ENCODE results near the gene SPRYD3. TPM values are rescaled to one million over a fixed set of nuclear protein-coding genes. Genes with fewer than 3 reads are reported as not detected.

The SPRYD3 gene
- total RNA-seq, 1 donor from 2014 or later: 35.6 TPM

DNA sequence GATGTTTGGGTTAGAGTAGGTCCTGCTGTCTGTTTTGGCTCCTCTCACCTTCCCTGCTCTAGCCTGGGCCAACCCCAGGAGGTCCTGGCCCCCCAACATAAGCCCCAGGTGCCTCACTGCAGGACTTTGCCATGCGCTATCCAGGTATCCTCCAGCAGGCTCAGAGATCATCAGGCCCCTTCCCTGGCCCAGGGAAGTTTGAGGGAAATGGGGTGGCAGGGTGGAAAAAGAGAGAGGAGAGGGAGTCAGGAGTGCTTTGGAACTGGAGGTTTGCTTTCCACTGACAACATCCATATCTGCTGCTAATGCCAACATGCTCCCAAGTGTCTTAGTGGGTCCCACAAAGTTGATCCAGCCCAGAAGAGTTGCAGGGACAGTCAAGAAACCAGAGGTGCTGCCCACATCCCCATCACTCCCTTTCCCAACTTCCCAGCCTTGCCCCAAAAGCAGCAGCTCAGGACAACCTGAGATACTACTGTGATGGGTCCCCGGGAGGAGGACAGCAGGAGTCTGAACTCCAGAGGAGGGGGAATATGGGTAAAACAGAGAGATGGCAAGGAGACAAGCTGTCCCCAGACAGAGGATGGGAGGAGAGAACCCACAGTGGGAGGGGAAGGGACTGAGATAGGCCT, 28.6 kb downstream of the SPRYD3 start:
- H3K4me3 Mint-ChIP-seq: no peak overlapping the region
- peaks cover 2% of the 10 kb centered on the region for H3K27me3 Mint-ChIP-seq
- no peak overlapping the region for H3K27ac Mint-ChIP-seq
- peaks cover 32% of the 10 kb centered on the region for H3K4me1 Mint-ChIP-seq
- no peak for DNase-seq
- no peaks in the 10 kb centered on the region for H3K9me3 Mint-ChIP-seq
- intact Hi-C loops (cut with micrococcal nuclease): loop anchor here (5.0 kb wide), 1 partner anchor 47 kb away; the partner anchor contains the start of gene IGFBP6
- H3K36me3 Mint-ChIP-seq (ENCODE audit: low read depth): no peaks in the 10 kb centered on the region

DNA sequence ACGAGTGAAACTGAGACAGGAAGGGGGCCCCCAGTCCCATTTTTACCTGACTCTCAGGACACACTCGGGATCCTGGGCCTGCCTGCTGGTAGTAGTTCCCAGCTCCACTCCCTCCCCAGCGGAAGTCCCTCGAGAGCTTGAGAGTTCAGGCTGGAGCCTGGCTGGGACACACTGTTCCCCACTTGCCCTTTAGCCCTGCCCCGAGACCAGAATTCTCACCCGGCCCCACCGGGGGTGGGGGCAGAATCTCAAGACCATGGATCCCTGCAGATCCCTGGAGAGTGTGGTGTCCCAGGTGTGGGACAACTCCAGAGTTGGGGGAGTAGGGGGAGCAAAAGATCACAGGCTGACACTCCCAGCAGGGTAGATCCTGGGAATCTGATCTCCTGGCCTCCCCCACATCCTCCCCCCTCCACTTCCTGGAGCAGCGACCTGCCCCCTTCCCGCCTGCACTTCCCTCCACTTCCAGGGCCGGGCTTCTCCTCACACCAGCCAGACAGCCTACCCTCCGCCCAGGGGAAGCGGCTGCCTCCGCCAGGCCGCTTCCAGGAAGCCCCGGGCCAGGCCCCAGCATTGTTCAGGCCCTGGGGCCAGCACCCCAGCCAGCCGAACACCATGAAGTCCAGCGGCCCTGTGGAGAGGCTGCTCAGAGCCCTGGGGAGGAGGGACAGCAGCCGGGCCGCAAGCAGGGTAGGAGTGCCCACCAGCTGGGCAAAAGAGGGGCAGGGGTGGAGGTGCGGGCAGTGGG, 29.4 kb downstream of the SPRYD3 start, which contains the start of gene TNS2:
TNS2 (plus strand) TSS at position 495 of the 748 bp plus-strand sequence; CDS start at position 616, 121 bp downstream.
- no peaks in the 10 kb centered on the region for H3K36me3 Mint-ChIP-seq (ENCODE audit: low read depth)
- H3K4me3 Mint-ChIP-seq: peak within 1 kb of the TSS; percentile 30
- H3K27ac Mint-ChIP-seq: no peak within 1 kb of the TSS
- H3K4me1 Mint-ChIP-seq: peaks cover 35% of the 10 kb centered on the region
- no peaks in the 10 kb centered on the region for H3K27me3 Mint-ChIP-seq
- intact Hi-C loops (cut with micrococcal nuclease): loop anchor here (5.0 kb wide), 1 partner anchor 48 kb away; the partner anchor contains the start of gene IGFBP6
- DNase-seq: no peak
- no peaks in the 10 kb centered on the region for H3K9me3 Mint-ChIP-seq

DNA sequence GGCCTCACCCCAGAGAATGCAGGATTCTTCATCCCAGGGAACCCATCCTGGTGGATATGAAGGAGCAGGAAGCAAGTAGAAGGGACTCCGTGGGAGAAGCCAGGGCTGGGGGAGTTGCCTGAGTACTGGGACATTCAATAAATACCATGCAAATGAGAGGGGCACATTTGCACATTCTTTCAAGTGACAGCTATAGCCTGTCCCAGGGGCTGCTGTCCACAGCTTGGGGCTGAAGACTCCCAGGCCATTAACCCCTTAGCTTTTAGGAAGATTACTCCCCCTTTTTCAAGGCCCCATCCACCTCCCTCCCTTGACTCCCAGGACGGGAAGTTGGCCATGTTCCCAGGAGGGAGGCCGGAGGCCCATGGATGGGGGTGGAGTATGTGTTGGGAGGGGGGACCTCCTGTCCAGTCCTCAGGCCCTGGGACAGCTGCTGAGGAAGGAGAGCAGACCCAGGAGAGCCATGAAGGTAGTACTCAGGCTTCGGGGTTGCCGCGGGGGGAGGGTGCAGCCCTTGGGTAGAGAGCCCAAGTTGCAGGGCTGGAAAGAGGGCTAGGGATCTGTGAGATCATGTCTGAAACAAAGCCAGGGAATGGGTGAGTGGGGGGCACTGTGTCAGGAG, 30.3 kb downstream of the SPRYD3 start:
- Mint-ChIP-seq H3K36me3 (ENCODE audit: low read depth) (no peaks in the 10 kb centered on the region), H3K4me3 (peak overlapping the region; percentile 30), H3K27me3 (no peaks in the 10 kb centered on the region), H3K4me1 (peaks cover 33% of the 10 kb centered on the region), H3K9me3 (no peaks in the 10 kb centered on the region), H3K27ac (no peak overlapping the region)
- no peak for DNase-seq
- intact Hi-C loops (cut with micrococcal nuclease): no loop called here

DNA sequence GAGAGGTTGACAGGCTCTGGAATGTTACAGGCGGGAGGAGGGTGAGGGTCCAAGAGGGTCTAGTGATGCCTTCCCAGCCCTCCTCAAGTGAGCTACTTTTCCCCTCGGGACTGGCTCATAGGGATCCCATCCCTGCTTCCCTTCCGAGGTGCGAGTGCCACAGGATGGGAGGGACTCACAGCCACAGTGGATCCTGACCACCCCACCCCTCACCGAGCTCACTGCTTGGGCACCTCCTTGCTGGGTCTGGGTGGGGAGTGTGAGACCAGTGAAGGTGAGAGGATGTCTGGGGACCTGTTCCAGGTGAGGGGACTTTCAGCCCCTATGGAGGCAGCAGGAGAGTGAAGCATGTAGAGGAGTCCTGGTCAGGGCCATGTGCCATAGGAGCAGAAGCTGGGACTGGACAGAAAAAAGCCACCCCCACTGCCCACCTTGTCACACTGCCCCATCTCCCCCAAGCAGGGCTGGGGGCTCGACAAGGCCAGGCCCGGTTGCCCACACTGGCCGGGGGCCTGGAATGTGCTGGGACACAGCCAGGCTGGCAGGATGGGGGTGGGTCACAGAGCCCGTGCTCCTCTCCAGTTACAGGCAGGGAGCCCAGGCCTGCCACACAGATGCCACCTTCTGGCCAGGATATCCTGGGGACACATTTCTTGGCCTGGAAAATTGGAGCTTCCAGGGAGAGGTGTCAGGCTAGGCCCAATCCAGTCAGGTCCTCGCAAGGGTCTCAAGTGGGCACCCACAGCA, 31.0 kb downstream of the SPRYD3 start:
- H3K4me1 Mint-ChIP-seq: peaks cover 29% of the 10 kb centered on the region
- H3K4me3 Mint-ChIP-seq: peak overlapping the region; percentile 48
- H3K9me3 Mint-ChIP-seq: no peaks in the 10 kb centered on the region
- intact Hi-C loops (cut with micrococcal nuclease): no loop called here
- no peak for DNase-seq
- H3K36me3 Mint-ChIP-seq (ENCODE audit: low read depth): no peaks in the 10 kb centered on the region
- H3K27ac Mint-ChIP-seq: peak overlapping the region; percentile 52
- no peaks in the 10 kb centered on the region for H3K27me3 Mint-ChIP-seq

DNA sequence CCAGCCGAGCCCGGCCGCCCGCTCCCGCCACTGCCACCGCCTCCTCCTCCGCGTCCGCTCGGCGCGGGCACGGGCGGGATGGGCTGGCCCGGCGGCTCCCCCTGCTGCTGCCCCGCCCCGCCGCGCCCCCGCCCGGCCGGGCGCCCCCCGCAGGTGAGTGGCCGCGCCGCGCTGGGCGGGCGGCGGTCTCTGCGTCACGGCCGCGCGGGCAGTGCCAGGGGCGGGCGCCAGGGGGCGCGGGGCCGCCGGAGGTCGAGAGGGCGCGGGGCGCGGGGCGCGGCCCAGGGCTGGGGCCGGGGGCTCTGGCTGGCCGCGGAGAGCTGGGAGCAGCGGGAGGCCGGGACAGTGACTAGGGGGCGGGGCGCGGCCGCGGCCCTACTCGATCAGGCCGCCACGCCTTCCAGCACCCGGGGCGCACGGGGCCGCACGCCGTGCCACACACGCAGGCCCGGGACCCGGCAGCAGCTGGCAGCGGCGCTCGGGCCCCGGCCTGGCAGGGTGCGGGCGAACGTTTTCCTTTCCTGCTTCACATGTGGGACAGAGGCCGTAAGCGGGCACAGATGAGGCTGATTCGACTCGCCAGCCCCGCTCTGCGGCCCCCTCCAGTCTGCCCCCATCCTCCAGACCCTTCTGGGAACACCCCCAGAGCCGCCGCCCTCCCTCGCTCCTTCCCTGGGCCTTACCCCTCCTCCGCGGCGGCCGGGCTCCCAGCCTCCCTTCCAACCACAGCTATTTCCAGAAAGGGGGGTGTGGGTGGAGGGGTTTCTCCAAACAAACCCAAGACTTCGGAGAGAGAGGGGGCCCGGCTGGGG, 31.8 kb downstream of the SPRYD3 start:
- H3K4me1 Mint-ChIP-seq: peaks cover 29% of the 10 kb centered on the region
- H3K36me3 Mint-ChIP-seq (ENCODE audit: low read depth): peaks cover 4% of the 10 kb centered on the region
- no peaks in the 10 kb centered on the region for H3K27me3 Mint-ChIP-seq
- H3K27ac Mint-ChIP-seq: peak overlapping the region; percentile 52
- intact Hi-C loops (cut with micrococcal nuclease): loop anchor here (2.0 kb wide), 2 partner anchors 31 to 41 kb away; partner anchors contain the start of genes EIF4B and SPRYD3
- DNase-seq: peak; percentile 93
- H3K9me3 Mint-ChIP-seq: no peaks in the 10 kb centered on the region
- H3K4me3 Mint-ChIP-seq: peak overlapping the region; percentile 90

DNA sequence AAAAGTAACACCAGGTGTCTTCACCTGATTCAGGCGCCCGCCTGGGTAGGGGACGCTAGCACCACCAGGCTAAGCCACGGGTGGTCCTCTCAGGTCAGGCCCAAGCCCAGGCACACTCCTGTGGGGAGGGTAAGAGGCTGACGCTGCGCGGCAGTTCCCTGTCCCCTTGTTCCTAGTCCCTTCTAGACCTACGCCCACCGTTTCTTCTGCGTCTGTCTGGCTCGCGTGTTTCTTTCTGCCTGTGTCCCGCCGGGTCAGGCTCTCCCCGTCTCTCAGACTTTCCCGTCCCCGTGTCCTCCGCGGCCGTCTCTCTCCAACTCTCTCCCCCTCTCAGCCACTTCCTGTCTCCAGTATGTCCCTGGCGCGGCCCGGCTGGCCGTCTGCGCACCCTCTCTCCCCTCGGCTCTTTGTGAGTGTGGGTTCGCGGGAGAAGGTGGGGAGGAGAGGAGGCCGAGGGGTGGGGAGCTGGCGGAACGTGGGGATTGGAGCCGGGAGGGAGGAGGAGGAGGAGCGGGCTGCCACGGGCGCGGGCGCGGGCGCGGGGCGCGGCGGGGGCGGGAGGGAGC, 32.5 kb downstream of the SPRYD3 start:
- Mint-ChIP-seq H3K9me3 (no peaks in the 10 kb centered on the region), H3K4me1 (peaks cover 29% of the 10 kb centered on the region), H3K27me3 (no peaks in the 10 kb centered on the region), H3K36me3 (ENCODE audit: low read depth) (peaks cover 10% of the 10 kb centered on the region), H3K27ac (peak overlapping the region; percentile 82), H3K4me3 (peak overlapping the region; percentile 90)
- peak; percentile 86 for DNase-seq
- intact Hi-C loops (cut with micrococcal nuclease): loop anchor here (2.0 kb wide), 2 partner anchors 32 to 40 kb away; partner anchors contain the start of genes EIF4B and SPRYD3

DNA sequence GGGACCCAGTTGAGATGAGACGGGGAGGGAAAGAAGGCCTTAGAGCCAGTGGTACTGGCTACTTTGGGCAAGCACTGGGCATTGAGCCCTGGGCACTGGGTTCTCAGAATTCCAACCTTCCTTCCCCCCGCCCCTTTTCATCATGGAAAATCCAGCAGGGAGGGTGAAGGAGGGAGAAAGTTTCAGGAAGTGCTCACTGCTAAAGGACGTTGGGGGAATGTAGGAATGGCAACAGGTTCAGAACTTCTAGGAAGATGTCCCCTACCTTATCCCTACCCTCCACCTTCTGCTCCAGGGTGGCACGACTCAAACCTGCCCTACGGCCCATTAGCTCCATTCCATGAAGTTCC, 33.5 kb downstream of the SPRYD3 start:
- DNase-seq: no peak
- Mint-ChIP-seq H3K27me3 (no peaks in the 10 kb centered on the region), H3K27ac (no peak overlapping the region), H3K4me3 (peak overlapping the region; percentile 90), H3K36me3 (ENCODE audit: low read depth) (peaks cover 15% of the 10 kb centered on the region), H3K9me3 (no peaks in the 10 kb centered on the region), H3K4me1 (peaks cover 29% of the 10 kb centered on the region)
- intact Hi-C loops (cut with micrococcal nuclease): loop anchor here (2.0 kb wide), 2 partner anchors 33 to 39 kb away; partner anchors contain the start of genes EIF4B and SPRYD3

DNA sequence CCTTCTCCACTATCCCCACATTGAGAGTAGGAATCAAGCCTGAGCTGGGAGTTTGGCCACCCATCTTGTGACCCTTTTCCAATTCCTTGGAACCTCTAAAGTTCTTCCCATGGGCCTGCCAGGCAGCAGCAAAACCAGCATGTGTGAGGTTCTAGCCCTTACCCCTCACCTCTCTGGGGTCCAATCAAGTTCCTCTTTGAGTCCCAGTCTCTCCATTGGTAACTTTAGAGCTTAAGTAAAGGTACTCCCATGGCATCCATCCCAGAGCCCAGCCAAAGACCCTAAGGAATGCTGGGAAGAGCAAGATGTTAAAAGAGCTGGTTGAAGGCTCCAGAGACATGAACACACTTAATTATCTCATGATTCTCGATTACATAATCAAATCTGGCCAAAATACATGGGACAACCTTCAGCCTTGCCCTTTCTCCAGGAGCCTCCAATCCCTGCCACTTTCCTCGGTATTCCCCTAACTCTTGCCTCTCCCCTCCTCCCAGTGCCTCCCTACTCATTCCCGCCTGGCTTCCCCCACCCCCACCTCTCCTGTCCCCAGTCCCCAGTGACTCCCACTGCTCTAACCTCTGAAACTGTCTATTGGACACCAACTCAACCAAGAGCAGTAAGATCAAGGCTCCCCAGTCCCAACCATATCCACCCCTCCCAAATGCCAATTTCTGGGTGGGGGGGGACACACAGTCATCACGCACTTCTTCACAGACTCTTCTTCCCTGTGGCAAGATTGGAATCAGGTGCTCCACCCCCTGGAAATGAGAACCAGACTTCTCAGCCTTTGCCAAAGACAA, 34.1 kb downstream of the SPRYD3 start:
- DNase-seq: no peak
- Mint-ChIP-seq H3K27ac (peak overlapping the region; percentile 35), H3K36me3 (ENCODE audit: low read depth) (peaks cover 20% of the 10 kb centered on the region), H3K9me3 (no peaks in the 10 kb centered on the region), H3K4me1 (peaks cover 29% of the 10 kb centered on the region), H3K27me3 (no peaks in the 10 kb centered on the region), H3K4me3 (peak overlapping the region; percentile 90)
- intact Hi-C loops (cut with micrococcal nuclease): no loop called here

DNA sequence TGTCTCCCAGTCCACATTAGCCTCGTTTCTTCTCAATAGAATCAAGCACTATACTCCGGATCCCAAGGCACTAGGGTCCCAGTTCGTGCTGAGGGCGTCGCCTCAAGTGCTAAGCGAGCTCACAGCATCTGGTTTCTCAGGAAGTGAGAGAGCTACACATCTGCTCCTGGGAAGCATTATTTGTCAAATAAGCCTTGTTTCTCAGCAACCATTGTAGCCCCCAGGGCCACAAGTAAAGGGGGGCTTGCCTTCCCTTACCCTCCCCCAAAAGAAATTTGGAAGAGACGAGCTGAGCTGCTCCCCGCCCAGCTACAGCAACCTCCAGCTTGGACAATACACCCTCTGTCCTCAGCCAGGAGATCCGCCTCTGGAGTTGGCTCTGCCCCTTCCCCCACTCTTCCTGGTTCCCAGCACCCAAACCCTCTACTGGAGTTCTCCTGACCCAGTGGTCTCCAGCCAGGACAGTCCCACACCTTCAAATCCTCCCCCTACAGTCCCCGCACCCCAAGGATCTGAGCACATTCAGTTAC, 35.1 kb downstream of the SPRYD3 start:
- Mint-ChIP-seq H3K4me1 (peaks cover 29% of the 10 kb centered on the region), H3K27me3 (no peaks in the 10 kb centered on the region), H3K27ac (no peak overlapping the region), H3K4me3 (no peak overlapping the region), H3K36me3 (ENCODE audit: low read depth) (peaks cover 28% of the 10 kb centered on the region), H3K9me3 (no peaks in the 10 kb centered on the region)
- intact Hi-C loops (cut with micrococcal nuclease): no loop called here
- no peak for DNase-seq

DNA sequence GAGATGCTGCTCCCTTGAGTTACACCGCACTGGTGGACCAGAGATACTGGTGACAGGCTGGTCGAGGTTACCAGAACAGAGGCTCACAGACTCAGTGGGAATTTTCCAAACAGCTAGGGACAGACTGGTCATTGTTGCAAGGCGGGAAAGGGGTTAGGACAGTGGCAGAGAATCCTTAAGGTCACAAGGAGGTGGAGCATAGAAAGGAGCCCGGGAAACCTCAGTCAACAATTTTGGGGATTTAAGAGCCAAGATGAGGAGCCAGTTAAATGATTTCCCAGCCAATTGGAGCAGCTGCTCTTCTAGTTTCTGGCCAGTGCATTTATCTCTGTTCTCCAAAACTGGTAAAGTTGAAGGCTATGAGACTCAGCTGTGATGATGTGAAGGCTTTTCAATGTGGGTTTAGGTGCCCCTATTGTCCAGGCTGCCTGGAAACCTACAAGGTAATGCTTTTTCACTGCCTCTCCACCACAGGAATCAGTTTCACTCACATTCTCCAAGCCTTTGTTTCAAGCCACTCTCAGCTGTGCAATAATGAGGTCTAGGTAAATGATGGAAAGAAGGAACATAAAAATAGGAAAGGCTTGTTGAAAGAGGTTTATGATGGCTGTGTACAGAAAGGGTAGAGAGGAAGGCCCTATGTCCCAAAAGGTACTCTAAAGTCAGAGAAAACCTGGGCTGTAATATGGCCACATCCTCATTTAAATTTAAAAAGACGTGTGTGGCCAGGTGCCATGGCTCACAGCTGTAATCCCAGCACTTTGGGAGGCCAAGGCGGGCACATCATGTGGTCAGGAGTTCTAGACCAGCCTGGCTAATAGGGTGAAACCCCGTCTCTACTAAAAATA, 36.4 kb downstream of the SPRYD3 start:
- Mint-ChIP-seq H3K27me3 (no peaks in the 10 kb centered on the region), H3K4me1 (peaks cover 33% of the 10 kb centered on the region), H3K4me3 (no peak overlapping the region), H3K36me3 (ENCODE audit: low read depth) (peaks cover 40% of the 10 kb centered on the region), H3K27ac (peak overlapping the region; percentile 34), H3K9me3 (no peaks in the 10 kb centered on the region)
- intact Hi-C loops (cut with micrococcal nuclease): no loop called here
- DNase-seq: no peak

DNA sequence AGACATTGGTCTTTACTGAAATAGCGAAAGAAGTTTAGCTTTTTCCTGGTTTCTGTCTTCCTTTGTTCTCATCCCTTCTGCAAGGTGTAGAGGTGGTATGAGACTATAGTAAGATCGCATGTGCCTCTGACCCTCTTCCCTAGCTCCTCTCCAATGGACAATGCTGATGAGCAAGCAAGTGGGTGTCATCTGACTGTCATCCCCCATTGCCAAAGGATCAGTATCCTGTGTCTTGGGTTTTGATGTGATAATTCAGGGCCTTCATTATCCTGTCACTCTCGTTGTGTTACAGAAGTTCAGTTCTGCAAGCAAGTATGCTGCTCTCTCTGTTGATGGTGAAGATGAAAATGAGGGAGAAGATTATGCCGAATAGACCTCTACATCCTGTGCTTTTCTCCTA, 39.3 kb downstream of the SPRYD3 start:
- peaks cover 29% of the 10 kb centered on the region for H3K4me1 Mint-ChIP-seq
- H3K27ac Mint-ChIP-seq: no peak overlapping the region
- intact Hi-C loops (cut with micrococcal nuclease): no loop called here
- no peaks in the 10 kb centered on the region for H3K9me3 Mint-ChIP-seq
- H3K36me3 Mint-ChIP-seq (ENCODE audit: low read depth): peaks cover 65% of the 10 kb centered on the region
- H3K4me3 Mint-ChIP-seq: no peak overlapping the region
- no peaks in the 10 kb centered on the region for H3K27me3 Mint-ChIP-seq
- DNase-seq: no peak

All from activated CD4-positive, alpha-beta T cell treated with anti-CD3 and anti-CD28 coated beads, Interleukin-2, amount 10 ng/mL, durations not matched to agents 24 days and 14 days (primary cell).